ENCODE results near the gene IDI2. TPM values are rescaled to one million over a fixed set of nuclear protein-coding genes. Genes with fewer than 3 reads are reported as not detected.

IDI2 gene
- polyA plus RNA-seq, 3 donors: not detected

DNA sequence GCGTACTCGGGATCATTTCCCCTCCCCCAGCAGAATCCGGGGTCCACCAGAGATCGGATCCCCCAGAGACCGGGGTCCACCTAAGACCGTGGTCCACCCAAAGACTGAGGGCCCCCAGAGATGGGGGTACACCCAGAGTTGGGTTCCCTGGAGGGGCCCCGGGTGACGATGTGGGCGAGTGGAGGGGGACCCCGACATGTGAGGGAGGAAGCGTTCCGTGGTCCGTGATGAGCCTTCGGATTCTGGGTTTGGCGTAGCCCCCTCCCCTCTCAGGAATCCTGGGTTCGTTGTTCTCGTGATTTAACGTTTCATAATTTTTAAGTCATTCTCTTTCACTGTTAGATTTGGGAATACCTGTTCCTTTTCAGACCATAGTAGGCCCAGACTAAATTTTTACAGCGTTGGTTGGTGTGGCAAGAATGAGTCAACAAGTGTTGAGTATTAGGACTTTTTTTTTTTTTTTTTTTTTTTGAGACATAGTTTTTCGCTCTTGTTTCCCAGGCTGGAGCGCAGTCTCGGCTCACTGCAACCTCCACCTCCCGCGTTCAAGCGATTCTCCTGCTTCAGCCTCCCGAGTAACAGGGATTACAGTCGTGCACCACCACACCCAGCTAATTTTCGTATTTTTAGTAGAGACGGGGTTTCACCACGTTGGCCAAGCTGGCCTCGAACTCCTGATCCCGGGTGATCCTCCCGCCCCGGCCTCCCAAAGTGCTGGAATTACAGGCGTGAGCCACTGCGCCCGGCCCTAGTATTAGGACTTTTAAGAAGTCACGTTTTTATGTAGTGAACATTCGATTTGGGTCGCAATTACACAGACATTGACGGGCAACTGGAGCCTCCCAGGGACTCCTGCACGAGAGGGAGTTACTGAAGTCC is 36.8 kb downstream of the IDI2 start:
- WGBS (ENCODE audit: insufficient coverage): 30% methylated on average over 28 of the region's 42 CpGs
- intact Hi-C loops (cut with micrococcal nuclease): loop anchor here (5.0 kb wide), 3 partner anchors 57 to 68 kb away; partner anchors contain the start of genes LARP4B (in 1 of the 2) and WDR37 (in 1 of the 2)
- peaks cover 22 to 29% of the 10 kb centered on the region in 2 donors for H3K4me1 ChIP-seq (ENCODE audit: control insufficient read depth in 1 of 2, insufficient read depth in 2 of 2, low read length in 2 of 2)
- peak overlapping the region; percentile 84 to 90 for H3K4me3 Mint-ChIP-seq
- peak overlapping the region; percentile 85 to 98 (median 90) for H3K4me3 ChIP-seq (replicated peaks in 1 of 3; ENCODE audit: low read depth in 2 of 3, low read length in 3 of 3)
- no peaks in the 10 kb centered on the region for H3K9me3 ChIP-seq (replicated peaks in 1 of 2; ENCODE audit: control insufficient read depth in 1 of 2, insufficient read depth in 1 of 2, low read length in 2 of 2)
- peak; percentile 22 to 65 (median 33) for DNase-seq
- TF ChIP-seq, protein P1, sequence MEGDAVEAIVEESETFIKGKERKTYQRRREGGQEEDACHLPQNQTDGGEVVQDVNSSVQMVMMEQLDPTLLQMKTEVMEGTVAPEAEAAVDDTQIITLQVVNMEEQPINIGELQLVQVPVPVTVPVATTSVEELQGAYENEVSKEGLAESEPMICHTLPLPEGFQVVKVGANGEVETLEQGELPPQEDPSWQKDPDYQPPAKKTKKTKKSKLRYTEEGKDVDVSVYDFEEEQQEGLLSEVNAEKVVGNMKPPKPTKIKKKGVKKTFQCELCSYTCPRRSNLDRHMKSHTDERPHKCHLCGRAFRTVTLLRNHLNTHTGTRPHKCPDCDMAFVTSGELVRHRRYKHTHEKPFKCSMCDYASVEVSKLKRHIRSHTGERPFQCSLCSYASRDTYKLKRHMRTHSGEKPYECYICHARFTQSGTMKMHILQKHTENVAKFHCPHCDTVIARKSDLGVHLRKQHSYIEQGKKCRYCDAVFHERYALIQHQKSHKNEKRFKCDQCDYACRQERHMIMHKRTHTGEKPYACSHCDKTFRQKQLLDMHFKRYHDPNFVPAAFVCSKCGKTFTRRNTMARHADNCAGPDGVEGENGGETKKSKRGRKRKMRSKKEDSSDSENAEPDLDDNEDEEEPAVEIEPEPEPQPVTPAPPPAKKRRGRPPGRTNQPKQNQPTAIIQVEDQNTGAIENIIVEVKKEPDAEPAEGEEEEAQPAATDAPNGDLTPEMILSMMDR (IDR thresholded peaks at IDR 0.05): no peak
- H3K27me3 ChIP-seq (ENCODE audit: control insufficient read depth in 2 of 2, insufficient read depth in 2 of 2, low read length in 2 of 2): no peaks in the 10 kb centered on the region
- H3K27me3 Mint-ChIP-seq (ENCODE audit: low read depth in 3 of 3): peaks cover 0 to 2% (median 1%) of the 10 kb centered on the region in 3 donors
- H3K9ac ChIP-seq (ENCODE audit: insufficient read depth, low read length, poor library complexity, severe bottlenecking): peak overlapping the region; percentile 95
- H3K4me2 ChIP-seq (replicated peaks; ENCODE audit: extremely low read depth, low read length, poor library complexity, severe bottlenecking): peak overlapping the region; percentile 95
- peak overlapping the region; percentile 91 to 96 (median 92) for H3K27ac Mint-ChIP-seq
- peaks cover 25% of the 10 kb centered on the region for H4K20me1 ChIP-seq (ENCODE audit: insufficient read depth, low read length)
- peaks cover 24 to 35% of the 10 kb centered on the region in 2 donors for H3K36me3 Mint-ChIP-seq
- peaks cover 61% of the 10 kb centered on the region for H3K79me2 ChIP-seq (ENCODE audit: insufficient read depth, low read length)
- H2AFZ ChIP-seq (ENCODE audit: insufficient read depth, low read depth, low read length, poor library complexity, severe bottlenecking): peak overlapping the region; percentile 96
- H3K9me3 Mint-ChIP-seq: no peaks in the 10 kb centered on the region
- peaks cover 27% of the 10 kb centered on the region for H3K4me1 Mint-ChIP-seq
- H3K27ac ChIP-seq (ENCODE audit: low read depth in 1 of 2, low read length in 2 of 2): peak overlapping the region; percentile 75 to 97
- peaks cover 14 to 23% of the 10 kb centered on the region in 2 donors for H3K36me3 ChIP-seq (replicated peaks in 1 of 2; ENCODE audit: control insufficient read depth in 1 of 2, insufficient read depth in 2 of 2, low read length in 2 of 2)

DNA sequence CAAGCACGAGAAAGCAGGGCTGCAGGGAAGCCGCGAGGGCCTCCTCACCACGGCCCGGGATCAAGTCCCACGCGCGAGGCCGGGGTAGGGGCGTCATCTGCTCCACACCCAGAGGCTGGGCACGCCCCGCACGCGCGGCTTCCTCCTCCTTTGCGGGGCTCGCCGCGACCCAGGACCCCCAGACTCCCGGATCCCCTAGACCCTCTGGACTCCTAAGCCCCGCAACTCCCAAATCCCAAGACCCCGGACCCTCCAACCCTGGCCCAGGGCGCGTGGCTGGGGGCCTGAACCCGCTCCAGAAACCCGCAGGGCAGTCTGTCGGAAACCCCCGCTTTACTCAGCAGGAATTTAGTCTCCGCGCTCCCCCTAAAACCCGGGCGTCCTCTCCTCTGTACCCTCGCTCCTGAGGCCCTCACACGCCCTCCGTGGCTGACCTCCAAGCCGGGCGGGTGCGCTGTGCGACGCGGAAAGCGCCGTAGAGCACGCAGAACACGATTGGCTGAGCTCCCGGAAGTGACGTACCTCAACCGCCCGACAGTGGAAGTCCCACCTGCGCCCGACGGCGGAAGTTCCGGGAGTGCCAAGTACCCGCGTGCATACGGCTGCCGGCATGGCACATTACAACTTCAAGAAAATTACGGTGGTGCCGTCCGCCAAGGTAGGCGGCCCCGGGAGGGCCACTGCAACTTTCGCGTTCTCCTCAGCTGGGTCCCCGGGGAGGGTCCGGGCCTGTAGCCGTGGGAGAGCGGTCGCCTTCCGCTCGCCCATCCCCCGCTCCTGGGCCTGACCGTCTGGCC is 37.6 kb downstream of the IDI2 start, which contains the start of gene GTPBP4:
TSS of gene GTPBP4 (plus strand) at position 565 of the 797 bp plus-strand sequence. CDS start at position 611, 46 bp downstream.
- H3K27ac ChIP-seq (ENCODE audit: low read depth in 1 of 2, low read length in 2 of 2): peak within 1 kb of the TSS; percentile 75 to 97
- H3K9me3 ChIP-seq (replicated peaks in 1 of 2; ENCODE audit: control insufficient read depth in 1 of 2, insufficient read depth in 1 of 2, low read length in 2 of 2): no peaks in the 10 kb centered on the region
- peak within 1 kb of the TSS; percentile 95 for H3K9ac ChIP-seq (ENCODE audit: insufficient read depth, low read length, poor library complexity, severe bottlenecking)
- DNase-seq: peak; percentile 96 to 98 (median 98)
- H3K4me3 ChIP-seq (replicated peaks in 1 of 3; ENCODE audit: low read depth in 2 of 3, low read length in 3 of 3): peak within 1 kb of the TSS; percentile 85 to 98 (median 90)
- H2AFZ ChIP-seq (ENCODE audit: insufficient read depth, low read depth, low read length, poor library complexity, severe bottlenecking): peak within 1 kb of the TSS; percentile 96
- peaks cover 0 to 2% (median 0%) of the 10 kb centered on the region in 3 donors for H3K27me3 Mint-ChIP-seq (ENCODE audit: low read depth in 3 of 3)
- H3K4me1 ChIP-seq (ENCODE audit: control insufficient read depth in 1 of 2, insufficient read depth in 2 of 2, low read length in 2 of 2): peaks cover 22 to 29% of the 10 kb centered on the region in 2 donors
- peak within 1 kb of the TSS; percentile 91 to 96 (median 92) for H3K27ac Mint-ChIP-seq
- no peaks in the 10 kb centered on the region for H3K9me3 Mint-ChIP-seq
- peaks cover 25% of the 10 kb centered on the region for H4K20me1 ChIP-seq (ENCODE audit: insufficient read depth, low read length)
- peak within 1 kb of the TSS; percentile 84 to 90 for H3K4me3 Mint-ChIP-seq
- H3K36me3 Mint-ChIP-seq: peaks cover 17 to 27% of the 10 kb centered on the region in 2 donors
- no peaks in the 10 kb centered on the region for H3K27me3 ChIP-seq (ENCODE audit: control insufficient read depth in 2 of 2, insufficient read depth in 2 of 2, low read length in 2 of 2)
- under 1% methylated on average over 73 of the region's 74 CpGs for WGBS (ENCODE audit: insufficient coverage)
- H3K4me1 Mint-ChIP-seq: peaks cover 27% of the 10 kb centered on the region
- intact Hi-C loops (cut with micrococcal nuclease): loop anchor here (2.0 to 5.0 kb wide), 4 partner anchors 56 to 69 kb away; partner anchors contain the start of genes LARP4B (in 2 of the 2) and WDR37 (in 1 of the 2)
- TF ChIP-seq, protein P1 (IDR thresholded peaks at IDR 0.05): peak; percentile 11
- peaks cover 6 to 15% of the 10 kb centered on the region in 2 donors for H3K36me3 ChIP-seq (replicated peaks in 1 of 2; ENCODE audit: control insufficient read depth in 1 of 2, insufficient read depth in 2 of 2, low read length in 2 of 2)
- peak within 1 kb of the TSS; percentile 95 for H3K4me2 ChIP-seq (replicated peaks; ENCODE audit: extremely low read depth, low read length, poor library complexity, severe bottlenecking)
- peaks cover 57% of the 10 kb centered on the region for H3K79me2 ChIP-seq (ENCODE audit: insufficient read depth, low read length)

All from CD14-positive monocyte (primary cell).